Smooth muscle cell (in vitro differentiated cells): Measurements from ENCODE around the gene SNAP47. TPM values are rescaled to one million over a fixed set of nuclear protein-coding genes. Genes with fewer than 3 reads are reported as not detected.

Experiments
- DNase-seq: peaks from one replicate; lab custom pipeline; 2025; ENCODE audit not compliant: unreplicated experiment; lab: John Stamatoyannopoulos, UW
- H2AFZ ChIP-seq: fragments of 200-600 bp; sonication (generic); 2 replicates; pipeline ENCODE4 v1.6.0; 2016; ENCODE audit warnings: antibody characterized with exemption, low read depth, mild to moderate bottlenecking
- H3F3A ChIP-seq: fragments of 200-600 bp; sonication (generic); 2 replicates; pipeline ENCODE4 v1.6.0; 2017; ENCODE audit warnings: antibody characterized with exemption, low read depth
- H3K27ac ChIP-seq: fragments of 200-600 bp; sonication (generic); 2 replicates; pipeline ENCODE4 v1.5.1; 2016; ENCODE audit warnings: low read depth, mild to moderate bottlenecking
- H3K27me3 ChIP-seq: fragments of 200-600 bp; sonication (generic); 2 replicates; pipeline ENCODE4 v1.6.1; 2016; ENCODE audit warnings: low read depth, mild to moderate bottlenecking
- H3K36me3 ChIP-seq: fragments of 200-600 bp; sonication (generic); 2 replicates; pipeline ENCODE4 v1.5.1; 2016; ENCODE audit warnings: low read depth
- H3K4me1 ChIP-seq: fragments of 200-600 bp; sonication (generic); 2 replicates; pipeline ENCODE4 v1.5.1; 2016; ENCODE audit warnings: low read depth
- H3K4me2 ChIP-seq: fragments of 200-600 bp; sonication (generic); 2 replicates; pipeline ENCODE4 v1.6.0; 2016; ENCODE audit warnings: mild to moderate bottlenecking
- H3K4me3 ChIP-seq: fragments of 200-600 bp; sonication (generic); 2 replicates; pipeline ENCODE4 v1.5.1; 2016; ENCODE audit warnings: mild to moderate bottlenecking
- H3K79me2 ChIP-seq: fragments of 200-600 bp; sonication (generic); 2 replicates; pipeline ENCODE4 v1.6.0; 2016; ENCODE audit warnings: low read depth, mild to moderate bottlenecking
- H3K9ac ChIP-seq: fragments of 200-600 bp; sonication (generic); 2 replicates; pipeline ENCODE4 v1.6.0; 2016; ENCODE audit warnings: low read depth
- H3K9me3 ChIP-seq: fragments of 200-600 bp; sonication (generic); replicated peaks from 2 replicates; pipeline ENCODE4 v1.5.1; 2016; ENCODE audit warnings: low read depth
- H4K20me1 ChIP-seq: fragments of 200-600 bp; sonication (generic); 2 replicates; pipeline ENCODE4 v1.6.0; 2016; ENCODE audit warnings: low read depth
- WGBS: methylation state at CpG from one replicate; pipeline ENCODE4 v1.1.7; 2016; ENCODE audit warnings: low lambda C conversion rate; 5-methylcytosine and 5-hydroxymethylcytosine counted together
- polyA plus RNA-seq: library from polyadenylated mRNA; unstranded; fragments of >200 nt; fragmentation: Nextera tagmentation; extraction: Ambion mirVana; gene quantifications from 2 replicates; pipeline ENCODE4 v1.2.1, GENCODE V29; 2016
- total RNA-seq: library from RNA; depleted of rRNA; stranded (reverse); fragments of >200 nt; gene quantifications from 2 replicates; pipeline ENCODE4 v1.2.3, GENCODE V29; 2014
- TF ChIP-seq, protein P1 (sequence below): fragments of 200-600 bp; sonication (generic); IDR thresholded peaks from 2 replicates; pipeline ENCODE4 v1.5.1; 2017; ENCODE audit warnings: borderline replicate concordance, mild to moderate bottlenecking, antibody characterized with exemption; ENCODE audit not compliant: insufficient read depth, poor library complexity, severe bottlenecking

SNAP47 gene
- total and polyA plus RNA-seq, 2 experiments from 2014 or later = 26.2 to 42.4 TPM

DNA sequence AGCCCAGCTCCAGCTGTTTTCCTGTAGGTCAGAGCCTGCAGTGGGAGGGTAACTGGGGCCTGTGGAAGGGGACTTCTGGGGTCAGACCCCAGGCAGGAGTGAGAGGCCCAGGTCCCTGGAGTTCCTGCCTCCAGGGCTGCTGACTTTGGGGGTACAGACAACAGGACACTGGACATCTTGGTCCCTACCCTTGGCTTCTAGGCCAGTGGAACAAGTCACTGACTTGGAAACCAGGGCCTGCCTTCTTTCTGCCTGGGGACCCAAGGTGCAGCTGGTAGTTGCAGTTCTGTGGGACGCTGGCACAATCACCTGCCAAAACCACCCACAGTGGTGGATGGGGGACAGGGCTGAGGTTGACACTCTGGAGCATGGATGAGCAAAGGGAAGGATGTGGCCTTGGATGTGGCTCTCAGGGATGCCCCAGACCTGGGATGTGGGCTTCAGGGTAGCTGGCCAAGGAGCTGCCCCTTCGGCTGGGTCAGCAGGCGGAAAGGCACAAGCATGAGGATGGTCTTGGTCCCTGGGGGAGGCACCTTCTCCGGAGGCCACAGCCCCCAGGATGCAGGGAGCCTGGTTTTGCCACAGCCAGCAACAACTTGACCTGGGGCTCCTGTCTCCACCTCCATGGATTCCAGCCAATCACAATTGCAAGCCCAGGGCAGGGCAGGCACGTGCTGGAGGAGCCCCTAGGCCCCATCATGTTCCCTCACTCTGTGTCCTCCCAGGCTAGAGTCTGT lies 5.9 kb upstream of the SNAP47 start:
- TF ChIP-seq, protein P1, sequence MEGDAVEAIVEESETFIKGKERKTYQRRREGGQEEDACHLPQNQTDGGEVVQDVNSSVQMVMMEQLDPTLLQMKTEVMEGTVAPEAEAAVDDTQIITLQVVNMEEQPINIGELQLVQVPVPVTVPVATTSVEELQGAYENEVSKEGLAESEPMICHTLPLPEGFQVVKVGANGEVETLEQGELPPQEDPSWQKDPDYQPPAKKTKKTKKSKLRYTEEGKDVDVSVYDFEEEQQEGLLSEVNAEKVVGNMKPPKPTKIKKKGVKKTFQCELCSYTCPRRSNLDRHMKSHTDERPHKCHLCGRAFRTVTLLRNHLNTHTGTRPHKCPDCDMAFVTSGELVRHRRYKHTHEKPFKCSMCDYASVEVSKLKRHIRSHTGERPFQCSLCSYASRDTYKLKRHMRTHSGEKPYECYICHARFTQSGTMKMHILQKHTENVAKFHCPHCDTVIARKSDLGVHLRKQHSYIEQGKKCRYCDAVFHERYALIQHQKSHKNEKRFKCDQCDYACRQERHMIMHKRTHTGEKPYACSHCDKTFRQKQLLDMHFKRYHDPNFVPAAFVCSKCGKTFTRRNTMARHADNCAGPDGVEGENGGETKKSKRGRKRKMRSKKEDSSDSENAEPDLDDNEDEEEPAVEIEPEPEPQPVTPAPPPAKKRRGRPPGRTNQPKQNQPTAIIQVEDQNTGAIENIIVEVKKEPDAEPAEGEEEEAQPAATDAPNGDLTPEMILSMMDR = no peak
- Histone ChIP-seq H2AFZ (no peak overlapping the region), H3K4me1 (peaks cover 16% of the 10 kb centered on the region), H3K27me3 (no peaks in the 10 kb centered on the region), H3K9me3 (no peaks in the 10 kb centered on the region), H3F3A (peaks cover 7% of the 10 kb centered on the region), H3K4me2 (peak overlapping the region; percentile 86), H3K36me3 (no peaks in the 10 kb centered on the region), H3K4me3 (peak overlapping the region; percentile 70), H3K27ac (no peak overlapping the region), H4K20me1 (peaks cover 4% of the 10 kb centered on the region), H3K79me2 (peaks cover 10% of the 10 kb centered on the region), H3K9ac (no peak overlapping the region)
- DNase-seq = no peak
- WGBS = 56% methylated on average over 5 of the region's 5 CpGs

DNA sequence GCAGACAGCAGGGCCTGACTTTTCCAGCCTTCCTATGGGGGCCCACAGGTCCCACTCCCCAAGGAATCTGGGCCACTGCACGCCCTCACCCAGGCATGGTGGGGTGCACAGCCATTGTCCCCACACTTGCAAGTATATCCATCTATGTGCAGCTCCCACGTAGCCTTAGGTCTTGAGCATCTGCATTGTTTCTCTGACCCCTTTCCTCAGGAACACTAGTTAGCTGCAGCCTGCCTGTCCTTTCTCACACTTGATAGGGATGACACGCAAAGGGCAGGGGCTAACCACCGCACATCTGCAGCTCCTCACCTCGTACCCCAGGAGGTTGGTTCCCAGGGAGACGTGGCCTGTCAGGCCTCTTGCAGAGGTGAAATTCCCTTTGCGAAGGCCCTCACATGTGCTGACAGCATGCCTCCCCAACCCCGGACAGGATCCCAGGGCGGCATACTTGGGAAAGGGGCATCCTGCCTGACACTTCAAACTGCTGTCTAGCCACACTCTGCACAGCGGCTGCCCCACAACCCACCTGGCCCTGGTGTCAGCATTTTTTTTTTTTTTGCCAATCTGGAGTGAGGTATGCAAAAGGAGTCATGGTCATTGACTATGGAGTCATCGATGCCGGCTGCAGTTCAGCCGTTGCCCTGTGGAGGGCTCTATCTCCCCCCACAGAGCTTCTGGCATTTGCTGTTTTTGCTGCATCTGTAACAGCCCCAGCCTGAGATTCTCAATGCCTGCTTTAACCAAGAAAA lies 5.2 kb upstream of the SNAP47 start:
- Histone ChIP-seq H3K4me3 (no peak overlapping the region), H3K27me3 (no peaks in the 10 kb centered on the region), H3K9me3 (no peaks in the 10 kb centered on the region), H2AFZ (no peak overlapping the region), H3K36me3 (no peaks in the 10 kb centered on the region), H3K4me2 (no peak overlapping the region), H3K9ac (no peak overlapping the region), H4K20me1 (peaks cover 4% of the 10 kb centered on the region), H3K27ac (no peak overlapping the region), H3K79me2 (peaks cover 17% of the 10 kb centered on the region), H3F3A (peaks cover 7% of the 10 kb centered on the region), H3K4me1 (peaks cover 19% of the 10 kb centered on the region)
- TF ChIP-seq, protein P1 = peak; percentile 64
- WGBS = 58% methylated on average over 13 of the region's 13 CpGs
- DNase-seq = no peak

DNA sequence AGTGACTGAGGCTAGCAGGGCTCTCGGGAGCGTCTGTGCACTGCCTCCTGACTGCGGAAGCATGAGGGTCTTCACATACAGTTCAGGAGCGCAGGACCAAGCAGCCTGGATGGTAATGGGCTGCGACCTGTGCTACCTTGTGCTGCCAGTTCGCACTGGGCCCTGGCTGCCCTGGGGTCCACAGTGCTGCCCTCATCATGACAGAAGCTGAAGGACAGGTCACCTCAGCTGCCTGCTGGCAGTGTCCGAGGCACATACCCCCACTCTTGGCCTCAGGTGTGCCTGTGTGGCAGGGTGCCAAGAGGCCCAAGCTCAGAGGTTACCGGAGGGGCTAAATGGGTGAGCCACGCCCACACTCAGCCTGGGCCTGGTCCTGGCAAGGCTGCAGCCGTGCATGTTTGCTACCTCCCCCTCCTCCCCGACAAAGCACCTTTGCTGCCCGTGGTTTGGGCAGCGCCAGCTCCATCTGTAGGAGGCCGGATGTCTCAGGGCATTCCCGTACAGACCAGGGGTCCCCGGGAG lies 4.5 kb upstream of the SNAP47 start:
- 83% methylated on average over 16 of the region's 16 CpGs for WGBS
- Histone ChIP-seq H2AFZ (no peak overlapping the region), H3K9me3 (no peaks in the 10 kb centered on the region), H3F3A (peaks cover 7% of the 10 kb centered on the region), H3K27ac (no peak overlapping the region), H3K4me2 (no peak overlapping the region), H4K20me1 (peaks cover 4% of the 10 kb centered on the region), H3K36me3 (no peaks in the 10 kb centered on the region), H3K4me3 (no peak overlapping the region), H3K4me1 (peaks cover 19% of the 10 kb centered on the region), H3K27me3 (no peaks in the 10 kb centered on the region), H3K9ac (no peak overlapping the region), H3K79me2 (peaks cover 23% of the 10 kb centered on the region)
- no peak for DNase-seq
- TF ChIP-seq, protein P1 = no peak
